H54 (cell line): ENCODE data around the gene PROX2.

Source experiments
- DNase-seq: peaks from one replicate; pipeline ENCODE4 v3.0.0; 2011; ENCODE audit warnings: low spot score, mixed read lengths; ENCODE audit not compliant: insufficient read length
- FAIRE-seq: peaks from 3 replicates; lab custom pipeline; 2011; peaks lifted over from hg19 to GRCh38; lab: Jason Lieb, UNC
- POLR2A ChIP-seq: IDR thresholded peaks from 2 replicates; pipeline ENCODE4 v1.6.1; 2011; ENCODE audit warnings: low read depth, mild to moderate bottlenecking, low read length

PROX2 gene

GRCh38 chr14:74835645-74836250, 40.2 kb downstream of the PROX2 start:
- FAIRE-seq, result no peak
- TF ChIP-seq POLR2A, result no peak
- DNase-seq, result no peak

GRCh38 chr14:74834692-74835392, 41.1 kb downstream of the PROX2 start:
- DNase-seq (no peak), FAIRE-seq (no peak)
- TF ChIP-seq POLR2A, result no peak

GRCh38 chr14:74832849-74833248, 43.1 kb downstream of the PROX2 start:
- no peak for TF ChIP-seq POLR2A
- no peak for DNase-seq
- FAIRE-seq, result no peak

- FAIRE-seq (no peak), DNase-seq (no peak)
- no peak for TF ChIP-seq POLR2A
These were observed 46.7 kb downstream of the PROX2 start for GRCh38 chr14:74829251-74829650.

GRCh38 chr14:74826574-74826973, 49.4 kb downstream of the PROX2 start:
- FAIRE-seq (no peak), DNase-seq (no peak)
- TF ChIP-seq POLR2A, result no peak
